ENCODE measurements around the gene GIPC2. TPM values are rescaled to one million over a fixed set of nuclear protein-coding genes. Genes with fewer than 3 reads are reported as not detected.
"Not testable (repeated sequence)": the region's sequence is repeated elsewhere in the genome, so short reads cannot be mapped to it uniquely, and the experiment has no call there.

The GIPC2 gene
- 10 to 100 TPM; 10.8 to 22.1 (median 14.4) TPM for total RNA-seq
- 1 to 10 TPM; 6.3 to 8.1 TPM for polyA plus RNA-seq

- TF ChIP-seq CTCF (IDR thresholded peaks at IDR 0.05) = no peak
- Histone ChIP-seq H3K4me3 (peak within 1 kb of the TSS; percentile 40 to 83 (median 74)), H3K9me3 (no peaks in the 10 kb centered on the region), H3K4me1 (peaks cover 0 to 14% (median 10%) of the 10 kb centered on the region in 3 donors), H3K27me3 (no peaks in the 10 kb centered on the region), H3K27ac (peak within 1 kb of the TSS; percentile 93 to 98 (median 96)), H3K36me3 (no peaks in the 10 kb centered on the region)
- DNase-seq (peak; percentile 49 to 82 (median 58)), FAIRE-seq (no peak), ATAC-seq (peak; percentile 49 to 69 (median 60))
- intact Hi-C loops (cut with DNase I) = loop anchor here in 1 of 3 donors (10.0 kb wide), 1 partner anchor 61 kb away; no protein-coding TSS in a partner anchor
- 1 to 3% methylated on average over 68 to 85 of the region's 85 CpGs for WGBS, 2 donors
Measured at GRCh38 chr1:78045926-78046778, at the start of gene GIPC2. TSS of gene GIPC2 (plus strand) at chr1:78045966. CDS start at chr1:78046095, 129 bp downstream.

GRCh38 chr1:77996734-77997133 lies 49.0 kb upstream of the GIPC2 start:
- ATAC-seq (peak in 3 of 4 donors; percentile 34 to 50 (median 39)), FAIRE-seq (no peak), DNase-seq (no peak)
- WGBS, 2 donors = 36 to 43% methylated on average over 5 of the region's 5 CpGs
- peak overlapping the region in 2 of 4 donors; percentile 2 to 10 for H3K27ac ChIP-seq
- intact Hi-C loops (cut with DNase I) = no loop called here
- H3K9me3 ChIP-seq = no peaks in the 10 kb centered on the region
- H3K4me3 ChIP-seq = no peak overlapping the region
- H3K36me3 ChIP-seq = no peaks in the 10 kb centered on the region
- no peaks in the 10 kb centered on the region for H3K27me3 ChIP-seq
- no peak for TF ChIP-seq CTCF (IDR thresholded peaks at IDR 0.05)
- peaks cover 6 to 27% (median 8%) of the 10 kb centered on the region in 3 donors for H3K4me1 ChIP-seq

DNA sequence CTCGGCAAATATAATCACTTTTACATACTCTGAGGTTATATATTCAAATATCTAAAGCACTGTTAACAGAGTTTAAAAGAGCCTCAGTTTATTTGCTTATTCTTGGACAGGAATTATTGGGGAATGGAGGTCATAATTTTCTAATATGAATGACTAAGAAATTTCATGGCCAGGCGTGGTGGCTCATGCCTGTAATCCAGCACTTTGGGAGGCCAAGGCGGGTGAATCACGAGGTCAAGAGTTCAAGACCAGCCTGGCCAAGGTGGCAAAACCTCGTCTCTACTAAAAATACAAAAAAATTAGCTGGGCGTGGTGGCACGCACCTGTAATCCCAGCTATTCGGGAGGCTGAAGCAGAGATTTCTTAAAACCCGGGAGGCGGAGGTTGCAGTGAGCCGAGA lies 45.2 kb upstream of the GIPC2 start:
- H3K4me1 ChIP-seq = peaks cover 6 to 34% (median 23%) of the 10 kb centered on the region in 3 donors
- FAIRE-seq; H3K27me3 ChIP-seq; ATAC-seq; DNase-seq; intact Hi-C loops (cut with DNase I); H3K27ac ChIP-seq; H3K9me3 ChIP-seq; H3K4me3 ChIP-seq; H3K36me3 ChIP-seq: not testable (repeated sequence)
- 91 to 94% methylated on average over 11 of the region's 11 CpGs for WGBS, 2 donors

GRCh38 chr1:78003070-78003746 lies 42.6 kb upstream of the GIPC2 start:
- no peak for DNase-seq
- Histone ChIP-seq H3K27me3 (no peaks in the 10 kb centered on the region), H3K4me3 (peak overlapping the region in 2 of 4 donors; percentile 1 to 4), H3K36me3 (no peaks in the 10 kb centered on the region), H3K4me1 (peaks cover 6 to 26% (median 23%) of the 10 kb centered on the region in 3 donors), H3K9me3 (no peaks in the 10 kb centered on the region), H3K27ac (peak overlapping the region in 3 of 4 donors; percentile 75 to 97 (median 97))
- ATAC-seq = no peak
- 11 to 12% methylated on average over 3 of the region's 3 CpGs for WGBS, 2 donors
- no peak for TF ChIP-seq CTCF (IDR thresholded peaks at IDR 0.05)
- peak; percentile 63 for FAIRE-seq
- intact Hi-C loops (cut with DNase I) = no loop called here

All from pancreas (tissue), 10 donors.